ENCODE data around the gene PHKA2.

- peak; percentile 35 for TF ChIP-seq CTCF (IDR thresholded peaks at IDR 0.05)
- TF ChIP-seq ZFX (IDR thresholded peaks at IDR 0.05; ENCODE audit: borderline replicate concordance) = no peak
Measured at GRCh38 chrX:18899796-18900380, 84.0 kb downstream of the PHKA2 start.
